Gastrocnemius medialis (tissue), 4 donors: ENCODE results near the gene NPTX1. TPM values are rescaled to one million over a fixed set of nuclear protein-coding genes. Genes with fewer than 3 reads are reported as not detected.

Source experiments
- ATAC-seq, 2 donors: fragments of 150-250 bp; one replicate each; pipeline ENCODE4 v1.9.1; 2016
- DNase-seq, 2 donors: peaks; one replicate each; pipeline ENCODE4 v3.0.0-alpha.2; 2019
- H3K27ac ChIP-seq, 4 donors: fragments of 200-600 bp; sonication (generic); 1 replicate in 1 of 4; 2 replicates in 3 of 4; pipeline ENCODE4 v1.5.1; 2016 to 2018; ENCODE audit warnings: mild to moderate bottlenecking in 2 of 4, moderate library complexity in 1 of 4
- H3K27me3 ChIP-seq, 3 donors: fragments of 200-600 bp; sonication (generic) in 2 of 3; 1 replicate in 1 of 3; 2 replicates in 2 of 3; pipeline versions ENCODE4 v1.5.1 to v1.6.0; 2016 to 2019; ENCODE audit warnings: mild to moderate bottlenecking in 1 of 3, moderate library complexity in 1 of 3
- H3K36me3 ChIP-seq, 2 donors: fragments of 200-600 bp; sonication (generic) in 1 of 2; one replicate each; pipeline ENCODE4 v1.5.1; 2017 to 2018
- H3K4me1 ChIP-seq, 2 donors: fragments of 200-600 bp; sonication (generic) in 1 of 2; one replicate each; pipeline ENCODE4 v1.5.1; 2016 to 2017; ENCODE audit warnings: mild to moderate bottlenecking in 2 of 2
- H3K4me3 ChIP-seq, 4 donors: fragments of 200-600 bp; sonication (generic) in 3 of 4; 1 replicate in 1 of 4; 2 replicates in 3 of 4; pipeline ENCODE4 v1.5.1; 2016 to 2019; ENCODE audit warnings: mild to moderate bottlenecking in 2 of 4
- H3K9me3 ChIP-seq, 3 donors: fragments of 200-600 bp; sonication (generic) in 2 of 3; 1 replicate in 1 of 3; 2 replicates in 2 of 3; pipeline ENCODE4 v1.5.1; 2016 to 2019
- POLR2A ChIP-seq, 2 donors: fragments of 450-650 bp; IDR thresholded peaks; one replicate each; pipeline ENCODE4 v1.6.1; 2017; ENCODE audit warnings: antibody characterized with exemption in 2 of 2, mild to moderate bottlenecking in 2 of 2, moderate library complexity in 2 of 2
- in situ Hi-C, 4 donors: fragments of 200-750 bp; cut with MboI; loops; one replicate each; pipeline versions ENCODE4 v1.15.0 to v1.8.0; 2017; ENCODE audit warnings: low sequenced_read_pairs in 4 of 4
- intact Hi-C: fragments of 100-400 bp; cut with DNase I; formaldehyde crosslinking; loops from one replicate; pipeline ENCODE4 v1.15.1; 2023; ENCODE audit warnings: low total_unique reads
- total RNA-seq, 4 donors: library from RNA; depleted of rRNA; stranded (reverse); fragments of >200 nt; gene quantifications; one replicate each; pipeline versions ENCODE4 v1.1.0 to v1.2.3, GENCODE V29; 2016
- TF ChIP-seq, protein P1 (sequence below), 5 experiments: fragments of 450-650 bp in 3 of 5; fragments of 200-600 bp in 2 of 5; sonication (generic) in 2 of 5; IDR thresholded peaks in 4 of 5; conservative IDR thresholded peaks in 1 of 5; 1 replicate in 4 of 5; 2 replicates in 1 of 5; pipeline ENCODE4 v1.5.1; 2016 to 2019; ENCODE audit warnings: antibody characterized with exemption in 5 of 5, mild to moderate bottlenecking in 3 of 5, moderate library complexity in 3 of 5

NPTX1 gene
- total RNA-seq, 4 donors from 2014 or later, result 0.07 to 2.4 (median 0.21) TPM

GRCh38 chr17:80457236-80457856, 19.1 kb downstream of the NPTX1 start:
- Histone ChIP-seq H3K9me3 (no peaks in the 10 kb centered on the region), H3K4me1 (peaks cover 39 to 54% of the 10 kb centered on the region in 2 donors)

DNA sequence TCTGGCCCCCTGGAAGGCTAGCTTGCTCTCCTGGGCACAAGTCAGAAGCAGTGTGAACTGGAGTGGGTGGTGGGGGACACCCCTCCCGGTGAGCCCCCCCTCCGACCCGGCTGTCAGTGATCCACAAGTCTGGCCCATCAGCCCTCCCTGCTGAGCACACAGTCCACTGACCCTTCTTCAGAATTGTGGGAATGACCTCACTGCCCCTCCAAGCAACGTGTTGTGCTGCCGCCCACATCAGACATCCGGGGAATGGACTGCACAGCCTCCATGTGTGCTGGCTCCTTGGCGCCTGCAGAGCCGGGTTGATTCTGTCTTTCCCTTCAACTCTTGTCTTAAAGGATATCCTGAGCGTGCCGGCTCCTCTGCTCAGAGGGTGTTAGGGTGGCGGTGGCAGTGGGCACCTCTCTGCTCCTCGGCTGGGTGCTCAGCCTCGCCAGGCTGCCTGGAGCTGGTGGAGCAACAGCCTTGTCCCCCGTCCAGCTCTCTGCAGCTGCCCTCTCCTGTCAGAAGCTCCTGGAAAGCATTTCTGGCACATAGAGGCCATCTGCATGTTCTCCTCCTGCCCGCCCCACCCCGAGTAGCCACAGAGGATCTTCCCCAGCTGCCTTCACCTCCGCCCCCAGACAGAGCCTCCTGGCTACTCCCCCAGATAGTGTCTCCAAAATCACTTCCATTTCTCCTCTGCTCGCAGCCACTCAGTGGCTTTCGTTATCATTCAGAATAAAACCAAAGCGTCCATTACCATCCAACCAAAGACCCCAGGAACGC, 19.8 kb downstream of the NPTX1 start:
- H3K4me3 ChIP-seq, result peak overlapping the region; percentile 66 to 98 (median 89)
- ATAC-seq (peak; percentile 61 to 65), DNase-seq (peak; percentile 89 to 92)
- no peaks in the 10 kb centered on the region for H3K36me3 ChIP-seq
- H3K27me3 ChIP-seq, result no peaks in the 10 kb centered on the region
- H3K27ac ChIP-seq, result peak overlapping the region; percentile 92 to 100 (median 98)
- peaks cover 39 to 51% of the 10 kb centered on the region in 2 donors for H3K4me1 ChIP-seq
- TF ChIP-seq POLR2A (IDR thresholded peaks at IDR 0.05), result peak; percentile 48 to 60
- TF ChIP-seq, protein P1, sequence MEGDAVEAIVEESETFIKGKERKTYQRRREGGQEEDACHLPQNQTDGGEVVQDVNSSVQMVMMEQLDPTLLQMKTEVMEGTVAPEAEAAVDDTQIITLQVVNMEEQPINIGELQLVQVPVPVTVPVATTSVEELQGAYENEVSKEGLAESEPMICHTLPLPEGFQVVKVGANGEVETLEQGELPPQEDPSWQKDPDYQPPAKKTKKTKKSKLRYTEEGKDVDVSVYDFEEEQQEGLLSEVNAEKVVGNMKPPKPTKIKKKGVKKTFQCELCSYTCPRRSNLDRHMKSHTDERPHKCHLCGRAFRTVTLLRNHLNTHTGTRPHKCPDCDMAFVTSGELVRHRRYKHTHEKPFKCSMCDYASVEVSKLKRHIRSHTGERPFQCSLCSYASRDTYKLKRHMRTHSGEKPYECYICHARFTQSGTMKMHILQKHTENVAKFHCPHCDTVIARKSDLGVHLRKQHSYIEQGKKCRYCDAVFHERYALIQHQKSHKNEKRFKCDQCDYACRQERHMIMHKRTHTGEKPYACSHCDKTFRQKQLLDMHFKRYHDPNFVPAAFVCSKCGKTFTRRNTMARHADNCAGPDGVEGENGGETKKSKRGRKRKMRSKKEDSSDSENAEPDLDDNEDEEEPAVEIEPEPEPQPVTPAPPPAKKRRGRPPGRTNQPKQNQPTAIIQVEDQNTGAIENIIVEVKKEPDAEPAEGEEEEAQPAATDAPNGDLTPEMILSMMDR (IDR thresholded peaks at IDR 0.05 in 4 of 5, conservative IDR thresholded peaks at IDR 0.05 in 1 of 5), result no peak
- intact Hi-C loops (loop anchor here (2.0 to 10.0 kb wide), 3 partner anchors 88 to 402 kb away; partner anchors contain the start of genes RNF213 and RPTOR), in situ Hi-C loops (no loop called here)
- H3K9me3 ChIP-seq, result no peaks in the 10 kb centered on the region

More at GRCh38 chr17:80457236-80457856, 19.1 kb downstream of the NPTX1 start:
- in situ Hi-C loops (no loop called here), intact Hi-C loops (loop anchor here (2.0 to 10.0 kb wide), 3 partner anchors 87 to 401 kb away; partner anchors contain the start of genes RNF213 and RPTOR)
- H3K36me3 ChIP-seq, result no peaks in the 10 kb centered on the region
- no peak for ATAC-seq
- peak overlapping the region; percentile 92 to 100 (median 98) for H3K27ac ChIP-seq
- no peaks in the 10 kb centered on the region for H3K27me3 ChIP-seq
- DNase-seq, result peak in 1 of 2 donors; percentile 41
- no peak for TF ChIP-seq POLR2A (IDR thresholded peaks at IDR 0.05)
- TF ChIP-seq, protein P1 (IDR thresholded peaks at IDR 0.05 in 4 of 5, conservative IDR thresholded peaks at IDR 0.05 in 1 of 5), result no peak
- H3K4me3 ChIP-seq, result peak overlapping the region; percentile 66 to 98 (median 89)

- DNase-seq, result no peak
- intact Hi-C loops, result loop anchor here (2.0 to 10.0 kb wide), 5 partner anchors 29 to 403 kb away; partner anchors contain the start of genes RNF213 and RPTOR
- no peaks in the 10 kb centered on the region for H3K36me3 ChIP-seq
These were observed 20.6 kb downstream of the NPTX1 start for GRCh38 chr17:80455784-80456183.

DNA sequence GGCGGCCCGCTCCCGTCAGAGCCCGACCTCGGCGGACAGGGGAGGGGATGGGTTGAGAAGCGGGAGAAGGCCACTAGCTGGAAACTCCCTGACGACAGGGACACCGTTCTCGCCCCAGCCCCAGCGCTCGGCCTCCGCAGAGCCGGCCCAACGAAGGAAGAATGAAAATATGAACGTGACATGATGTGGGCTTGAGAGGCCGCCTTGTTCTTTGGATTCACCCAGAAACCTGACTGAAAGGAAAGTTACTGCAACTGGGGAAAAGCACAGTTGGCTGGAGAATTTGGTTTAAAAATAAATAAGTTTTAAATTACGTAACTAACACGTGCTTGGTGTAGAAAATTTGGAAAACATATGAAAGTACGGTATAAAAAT, 21.1 kb downstream of the NPTX1 start:
- intact Hi-C loops (loop anchor here (2.0 to 10.0 kb wide), 4 partner anchors 29 to 193 kb away; partner anchors contain the start of genes RNF213 and RPTOR), in situ Hi-C loops (no loop called here)
- peak overlapping the region; percentile 66 to 98 (median 89) for H3K4me3 ChIP-seq
- H3K4me1 ChIP-seq, result peaks cover 29 to 39% of the 10 kb centered on the region in 2 donors
- DNase-seq (peak in 1 of 2 donors; percentile 25), ATAC-seq (peak; percentile 34 to 41)
- no peaks in the 10 kb centered on the region for H3K27me3 ChIP-seq
- no peaks in the 10 kb centered on the region for H3K9me3 ChIP-seq
- TF ChIP-seq POLR2A (IDR thresholded peaks at IDR 0.05), result no peak
- TF ChIP-seq, protein P1 (IDR thresholded peaks at IDR 0.05 in 4 of 5, conservative IDR thresholded peaks at IDR 0.05 in 1 of 5), result no peak
- no peaks in the 10 kb centered on the region for H3K36me3 ChIP-seq
- H3K27ac ChIP-seq, result peak overlapping the region; percentile 92 to 100 (median 98)

More at GRCh38 chr17:80455784-80456183, 20.6 kb downstream of the NPTX1 start:
- ATAC-seq, result no peak
- Histone ChIP-seq H3K4me1 (peaks cover 33 to 43% of the 10 kb centered on the region in 2 donors), H3K9me3 (no peaks in the 10 kb centered on the region), H3K4me3 (peak overlapping the region; percentile 66 to 98 (median 89)), H3K27me3 (no peaks in the 10 kb centered on the region), H3K27ac (peak overlapping the region; percentile 92 to 100 (median 98))
- in situ Hi-C loops, result no loop called here
- TF ChIP-seq POLR2A (IDR thresholded peaks at IDR 0.05), result no peak
- TF ChIP-seq, protein P1 (IDR thresholded peaks at IDR 0.05 in 4 of 5, conservative IDR thresholded peaks at IDR 0.05 in 1 of 5), result no peak
